Ishikawa (cell line): Measurements from ENCODE around the gene F10.
A peak's percentile ranks its signal among the peaks of the same experiment; 100 is the strongest.

Experiments used
- CEBPB ChIP-seq: IDR thresholded peaks from 2 replicates; pipeline ENCODE4 v1.6.1; 2012
- CREB1 ChIP-seq: IDR thresholded peaks from 2 replicates; pipeline ENCODE4 v1.6.1; 2012; ENCODE audit warnings: low read depth
- EGR1 ChIP-seq: IDR thresholded peaks from 2 replicates; pipeline ENCODE4 v1.6.1; 2012
- EP300 ChIP-seq: IDR thresholded peaks from 2 replicates; pipeline ENCODE4 v1.6.1; 2012; ENCODE audit warnings: borderline replicate concordance
- FOXM1 ChIP-seq: IDR thresholded peaks from 2 replicates; pipeline ENCODE4 v1.6.1; 2012; ENCODE audit warnings: low read depth, borderline replicate concordance
- NFIC ChIP-seq: IDR thresholded peaks from 2 replicates; pipeline ENCODE4 v1.6.1; 2012
- RAD21 ChIP-seq: IDR thresholded peaks from 2 replicates; pipeline ENCODE4 v1.6.1; 2012; ENCODE audit warnings: low read depth
- TAF1 ChIP-seq: IDR thresholded peaks from 2 replicates; pipeline ENCODE4 v1.6.1; 2012; ENCODE audit warnings: low read depth, mild to moderate bottlenecking
- TCF12 ChIP-seq: IDR thresholded peaks from 2 replicates; pipeline ENCODE4 v1.6.1; 2012; ENCODE audit warnings: low read depth
- TEAD4 ChIP-seq: IDR thresholded peaks from 2 replicates; pipeline ENCODE4 v1.6.1; 2012
- YY1 ChIP-seq: IDR thresholded peaks from 2 replicates; pipeline ENCODE4 v1.6.1; 2012; ENCODE audit warnings: low read depth
- ZBTB7A ChIP-seq: IDR thresholded peaks from 2 replicates; pipeline ENCODE4 v1.6.1; 2012; ENCODE audit warnings: low read depth
- TF ChIP-seq, protein P1 (sequence below): IDR thresholded peaks from 2 replicates; pipeline ENCODE4 v1.6.1; 2012
- TF ChIP-seq, protein P2 (sequence below): IDR thresholded peaks from 2 replicates; pipeline ENCODE4 v1.6.1; 2012
- TF ChIP-seq, protein P3 (sequence below): IDR thresholded peaks from 2 replicates; pipeline ENCODE4 v1.6.1; 2012; ENCODE audit warnings: low read depth, mild to moderate bottlenecking

The F10 gene

DNA sequence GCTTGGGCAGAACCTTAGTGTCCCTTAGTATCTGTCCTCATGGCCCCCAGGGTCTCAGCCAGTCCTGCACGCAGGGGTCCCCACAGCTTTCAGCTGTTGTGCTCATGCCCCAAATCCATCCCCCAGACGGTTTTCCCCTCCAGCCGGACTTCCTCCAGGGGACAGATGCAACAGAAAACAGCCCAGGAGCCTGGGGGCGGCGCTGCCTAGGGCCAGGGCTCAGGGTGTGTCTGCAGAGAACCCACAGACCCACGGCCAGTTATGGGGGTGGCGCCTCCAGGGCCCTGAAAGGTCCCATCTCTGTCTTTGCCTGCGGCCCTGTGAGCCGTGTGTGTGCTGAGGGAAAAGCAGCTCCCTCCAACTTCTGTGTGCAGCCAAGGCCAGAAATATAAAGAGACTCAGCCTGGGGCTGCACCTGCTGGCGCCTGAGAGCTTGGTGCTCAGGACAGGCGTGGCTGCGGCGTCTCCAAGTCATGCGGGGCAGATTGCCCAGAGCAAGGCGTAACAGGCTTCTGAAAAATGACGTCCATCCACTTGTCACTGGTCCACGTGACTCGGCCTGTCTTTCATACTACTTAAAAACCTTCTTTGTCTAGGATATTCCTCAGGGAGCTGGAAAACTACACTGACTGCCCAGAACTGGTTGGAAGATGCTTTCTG, 39.1 kb upstream of the F10 start:
- TF ChIP-seq, protein P1, sequence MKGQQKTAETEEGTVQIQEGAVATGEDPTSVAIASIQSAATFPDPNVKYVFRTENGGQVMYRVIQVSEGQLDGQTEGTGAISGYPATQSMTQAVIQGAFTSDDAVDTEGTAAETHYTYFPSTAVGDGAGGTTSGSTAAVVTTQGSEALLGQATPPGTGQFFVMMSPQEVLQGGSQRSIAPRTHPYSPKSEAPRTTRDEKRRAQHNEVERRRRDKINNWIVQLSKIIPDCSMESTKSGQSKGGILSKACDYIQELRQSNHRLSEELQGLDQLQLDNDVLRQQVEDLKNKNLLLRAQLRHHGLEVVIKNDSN = peak; percentile 73
- TF ChIP-seq TCF12 (no peak), TEAD4 (no peak), RAD21 (no peak), YY1 (no peak), FOXM1 (no peak), CREB1 (no peak)

DNA sequence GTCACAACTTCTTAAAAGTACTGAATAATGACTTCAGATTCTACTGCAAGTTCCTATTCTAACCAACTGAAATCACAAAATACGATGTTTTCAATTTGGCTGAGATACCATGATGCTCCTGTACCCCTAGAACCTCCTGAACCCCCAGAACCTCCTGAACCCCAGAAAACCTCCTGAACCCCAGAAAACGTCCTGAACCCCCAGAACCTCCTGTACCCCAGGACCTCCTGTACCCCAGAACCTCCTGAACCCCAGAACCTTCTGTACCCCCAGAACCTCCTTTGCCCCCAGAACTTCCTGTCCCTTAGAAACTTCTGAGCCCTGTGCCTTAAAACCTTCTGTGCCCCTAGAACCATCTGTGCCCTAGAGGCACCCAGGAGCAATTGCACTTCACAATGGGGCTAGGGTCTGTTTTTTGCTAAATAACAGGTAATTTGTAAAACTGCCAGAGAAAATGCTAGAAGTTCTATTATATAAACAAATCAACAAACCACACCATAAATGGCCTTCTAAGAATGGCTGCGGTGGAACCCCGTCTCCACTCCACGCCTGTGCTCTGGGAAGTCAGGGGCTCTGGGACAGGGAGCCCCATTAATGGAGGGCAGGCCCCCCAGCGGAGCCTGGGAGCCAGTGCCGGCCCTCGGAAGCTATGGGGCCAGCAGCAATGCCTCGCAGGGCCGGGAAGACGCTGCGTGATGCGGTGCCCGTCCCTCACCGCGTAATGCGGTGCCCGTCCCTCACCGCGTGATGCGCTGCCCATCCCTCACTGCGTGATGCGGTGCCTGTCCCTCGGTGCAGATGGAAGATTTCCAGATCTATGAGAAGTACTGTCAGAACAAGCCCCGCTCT, 38.3 kb upstream of the F10 start:
- TF ChIP-seq EGR1 = no peak
- TF ChIP-seq, protein P2, sequence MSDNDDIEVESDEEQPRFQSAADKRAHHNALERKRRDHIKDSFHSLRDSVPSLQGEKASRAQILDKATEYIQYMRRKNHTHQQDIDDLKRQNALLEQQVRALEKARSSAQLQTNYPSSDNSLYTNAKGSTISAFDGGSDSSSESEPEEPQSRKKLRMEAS = no peak
- no peak for TF ChIP-seq EP300
- no peak for TF ChIP-seq TAF1
- no peak for TF ChIP-seq CREB1
- TF ChIP-seq CEBPB = no peak
- no peak for TF ChIP-seq FOXM1

DNA sequence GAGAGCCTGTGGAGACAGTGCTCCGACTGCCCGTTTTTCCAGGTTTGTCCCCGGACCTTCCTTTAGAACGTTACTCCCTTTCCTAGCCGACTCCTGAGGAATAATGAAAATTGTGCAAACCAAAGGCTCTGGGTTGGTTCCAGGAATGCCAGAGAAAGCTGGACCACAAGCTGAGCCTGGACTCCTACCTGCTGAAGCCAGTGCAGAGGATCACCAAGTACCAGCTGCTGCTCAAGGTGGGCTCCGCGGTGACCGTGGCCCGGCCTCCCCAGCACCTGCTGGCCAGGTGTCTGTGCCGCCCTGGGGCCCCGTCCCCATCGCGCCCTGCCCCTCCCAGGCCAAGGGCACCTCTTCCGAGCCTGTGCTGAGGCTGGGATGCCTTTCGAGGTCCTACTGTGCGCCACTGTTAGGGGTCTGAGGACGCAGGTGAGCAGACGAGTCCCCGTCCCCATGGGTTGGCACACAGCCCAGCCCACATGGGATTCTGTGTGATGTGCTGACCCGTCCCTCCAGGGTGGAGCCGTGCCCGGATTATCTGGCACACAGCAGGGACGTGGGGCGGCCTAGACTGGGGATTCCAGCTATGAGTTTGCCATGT, 37.6 kb upstream of the F10 start:
- TF ChIP-seq, protein P3, sequence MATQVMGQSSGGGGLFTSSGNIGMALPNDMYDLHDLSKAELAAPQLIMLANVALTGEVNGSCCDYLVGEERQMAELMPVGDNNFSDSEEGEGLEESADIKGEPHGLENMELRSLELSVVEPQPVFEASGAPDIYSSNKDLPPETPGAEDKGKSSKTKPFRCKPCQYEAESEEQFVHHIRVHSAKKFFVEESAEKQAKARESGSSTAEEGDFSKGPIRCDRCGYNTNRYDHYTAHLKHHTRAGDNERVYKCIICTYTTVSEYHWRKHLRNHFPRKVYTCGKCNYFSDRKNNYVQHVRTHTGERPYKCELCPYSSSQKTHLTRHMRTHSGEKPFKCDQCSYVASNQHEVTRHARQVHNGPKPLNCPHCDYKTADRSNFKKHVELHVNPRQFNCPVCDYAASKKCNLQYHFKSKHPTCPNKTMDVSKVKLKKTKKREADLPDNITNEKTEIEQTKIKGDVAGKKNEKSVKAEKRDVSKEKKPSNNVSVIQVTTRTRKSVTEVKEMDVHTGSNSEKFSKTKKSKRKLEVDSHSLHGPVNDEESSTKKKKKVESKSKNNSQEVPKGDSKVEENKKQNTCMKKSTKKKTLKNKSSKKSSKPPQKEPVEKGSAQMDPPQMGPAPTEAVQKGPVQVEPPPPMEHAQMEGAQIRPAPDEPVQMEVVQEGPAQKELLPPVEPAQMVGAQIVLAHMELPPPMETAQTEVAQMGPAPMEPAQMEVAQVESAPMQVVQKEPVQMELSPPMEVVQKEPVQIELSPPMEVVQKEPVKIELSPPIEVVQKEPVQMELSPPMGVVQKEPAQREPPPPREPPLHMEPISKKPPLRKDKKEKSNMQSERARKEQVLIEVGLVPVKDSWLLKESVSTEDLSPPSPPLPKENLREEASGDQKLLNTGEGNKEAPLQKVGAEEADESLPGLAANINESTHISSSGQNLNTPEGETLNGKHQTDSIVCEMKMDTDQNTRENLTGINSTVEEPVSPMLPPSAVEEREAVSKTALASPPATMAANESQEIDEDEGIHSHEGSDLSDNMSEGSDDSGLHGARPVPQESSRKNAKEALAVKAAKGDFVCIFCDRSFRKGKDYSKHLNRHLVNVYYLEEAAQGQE = no peak
- TF ChIP-seq TEAD4 (no peak), RAD21 (no peak), YY1 (no peak), CREB1 (no peak), EP300 (no peak), TAF1 (no peak), ZBTB7A (no peak), FOXM1 (no peak), NFIC (no peak), EGR1 (no peak), CEBPB (no peak), TCF12 (no peak)
- TF ChIP-seq, protein P2 = no peak
- TF ChIP-seq, protein P1 = no peak

DNA sequence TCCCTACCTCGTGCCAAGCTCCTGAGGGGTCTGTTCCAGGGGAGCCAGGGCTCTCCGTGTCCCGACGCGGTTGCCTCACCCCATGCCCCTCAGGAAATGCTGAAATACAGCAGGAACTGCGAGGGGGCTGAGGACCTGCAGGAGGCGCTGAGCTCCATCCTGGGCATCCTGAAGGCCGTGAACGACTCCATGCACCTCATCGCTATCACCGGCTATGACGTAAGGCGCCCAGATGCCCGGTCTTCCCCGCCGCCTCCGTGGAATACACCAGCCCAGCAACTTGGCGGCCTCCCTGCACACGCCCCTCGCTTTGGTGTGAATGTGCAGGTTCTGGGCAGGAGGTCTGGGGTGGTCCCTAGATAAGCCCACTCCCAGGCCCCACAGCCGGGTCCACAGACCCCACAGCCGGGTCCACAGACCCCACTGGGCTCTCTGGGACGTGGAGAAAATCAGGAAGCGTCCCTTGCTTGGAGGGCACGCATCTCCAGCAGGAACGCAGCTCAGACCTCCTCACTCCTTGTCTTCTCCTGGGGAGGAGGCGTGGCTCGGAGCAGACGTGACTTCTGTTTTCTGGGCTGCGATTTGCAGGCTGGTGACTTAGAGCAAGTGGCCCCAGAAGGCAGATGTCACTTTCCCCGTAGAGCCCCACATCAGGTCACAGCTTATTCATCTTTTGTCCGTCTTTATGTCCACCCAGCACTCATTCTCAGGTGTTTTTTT, 36.4 kb upstream of the F10 start:
- TF ChIP-seq NFIC (no peak), FOXM1 (no peak), TEAD4 (no peak), EP300 (no peak), TAF1 (no peak), RAD21 (no peak), CREB1 (no peak), EGR1 (no peak), TCF12 (no peak), YY1 (no peak), ZBTB7A (no peak), CEBPB (no peak)
- TF ChIP-seq, protein P2 = no peak
- TF ChIP-seq, protein P3 = no peak
